GM04503 (cell line): ENCODE results near the gene ACSM2B.
"Not testable (repeated sequence)": the region's sequence is repeated elsewhere in the genome, so short reads cannot be mapped to it uniquely, and the experiment has no call there.

Source experiments
- DNase-seq: peaks from one replicate; pipeline ENCODE4 v3.0.0-alpha.2; 2012; ENCODE audit warnings: low read depth

The ACSM2B gene

DNA sequence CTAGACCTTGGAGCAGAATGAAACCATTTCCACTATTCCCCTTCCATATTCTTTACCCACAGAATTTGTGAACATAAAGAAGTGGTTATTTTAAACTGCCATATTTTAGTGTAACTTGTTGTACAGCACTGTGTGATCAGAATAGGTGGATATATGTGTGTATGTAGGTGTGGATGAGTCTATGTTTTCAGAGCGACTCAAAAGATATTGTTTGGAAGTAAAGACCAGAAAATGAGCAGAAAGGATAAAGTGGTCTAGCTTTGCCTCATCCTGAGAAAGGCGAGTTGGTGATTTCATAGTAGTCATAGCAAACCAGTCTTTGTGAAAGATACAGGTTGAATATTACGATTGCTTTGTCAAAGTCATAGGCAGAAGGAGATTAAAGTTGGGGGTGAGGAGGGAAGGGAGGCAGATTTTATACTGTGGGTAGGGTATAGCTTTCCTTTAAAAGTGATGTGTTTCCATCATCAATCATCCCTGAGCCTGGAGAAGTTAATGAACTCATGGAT, 43.8 kb downstream of the ACSM2B start:
- not testable (repeated sequence) for DNase-seq

DNA sequence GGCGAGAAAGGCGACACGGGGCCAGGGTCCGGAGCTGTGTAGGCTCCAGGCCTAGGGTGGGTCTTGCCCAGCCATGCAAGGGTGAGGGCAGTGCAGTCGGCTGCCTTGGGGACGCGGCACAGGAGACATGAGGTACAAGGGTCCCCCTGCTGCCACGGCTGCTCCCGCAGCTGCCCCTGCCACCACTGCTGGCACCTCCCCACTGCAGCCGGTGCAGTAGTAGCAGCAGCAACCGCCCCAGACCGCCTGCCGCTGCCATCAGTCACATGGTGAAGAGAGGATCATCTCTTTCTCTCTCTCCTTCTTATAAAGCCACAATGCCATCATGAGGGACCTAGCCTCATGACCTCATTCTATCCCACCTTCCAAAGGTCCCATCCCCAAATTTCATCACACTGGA, 44.4 kb downstream of the ACSM2B start:
- DNase-seq = not testable (repeated sequence)

- DNase-seq = no peak
Measured at GRCh38 chr16:20520103-20520502, 56.1 kb downstream of the ACSM2B start.

- DNase-seq = no peak
Measured at GRCh38 chr16:20519231-20519630, 56.9 kb downstream of the ACSM2B start.

GRCh38 chr16:20517149-20517548, 59.0 kb downstream of the ACSM2B start:
- no peak for DNase-seq

- no peak for DNase-seq
Measured at GRCh38 chr16:20515688-20516090, 60.5 kb downstream of the ACSM2B start.

DNA sequence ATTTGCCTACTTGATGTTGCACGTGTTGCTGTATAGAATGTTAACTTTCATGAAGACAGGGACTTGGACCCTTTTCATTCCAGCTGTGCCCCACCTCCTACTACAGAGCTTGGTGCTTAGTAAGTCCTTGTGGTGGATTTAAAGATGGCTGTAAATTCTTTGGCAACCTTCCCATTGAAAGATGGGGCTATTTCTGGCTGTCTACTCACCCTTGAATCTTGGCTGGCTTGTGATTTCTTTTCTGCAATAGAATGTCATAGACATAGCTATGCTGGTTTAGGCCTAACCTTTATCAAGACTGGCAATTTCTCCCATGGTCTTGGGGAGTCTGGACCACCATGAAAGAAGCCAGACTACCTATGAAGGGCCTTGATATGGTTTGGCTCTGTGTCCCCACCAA, 65.8 kb downstream of the ACSM2B start:
- DNase-seq = no peak

- DNase-seq = no peak
Measured at GRCh38 chr16:20507280-20507679, 68.9 kb downstream of the ACSM2B start.

DNA sequence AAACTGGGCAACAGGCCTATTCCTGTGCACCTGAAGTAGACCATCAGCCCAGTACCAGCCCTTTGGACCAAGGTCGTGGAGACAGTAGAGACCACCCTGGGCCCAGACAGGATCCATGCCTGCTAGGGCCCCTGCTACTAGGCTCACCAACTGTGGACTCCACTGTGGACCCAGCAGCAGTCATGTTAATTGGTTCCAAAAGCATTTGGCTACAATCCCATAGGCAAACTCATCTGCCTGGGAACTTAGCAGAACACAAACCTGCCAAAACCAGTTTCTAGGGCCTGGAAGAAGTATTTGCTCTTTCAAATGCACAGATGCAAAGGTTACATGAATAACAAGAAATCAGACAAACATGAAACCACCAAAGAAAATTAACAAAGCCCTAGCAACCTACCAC, 71.7 kb downstream of the ACSM2B start:
- DNase-seq = no peak

- DNase-seq = not testable (repeated sequence)
Measured at GRCh38 chr16:20491448-20491847, 84.7 kb downstream of the ACSM2B start.

DNA sequence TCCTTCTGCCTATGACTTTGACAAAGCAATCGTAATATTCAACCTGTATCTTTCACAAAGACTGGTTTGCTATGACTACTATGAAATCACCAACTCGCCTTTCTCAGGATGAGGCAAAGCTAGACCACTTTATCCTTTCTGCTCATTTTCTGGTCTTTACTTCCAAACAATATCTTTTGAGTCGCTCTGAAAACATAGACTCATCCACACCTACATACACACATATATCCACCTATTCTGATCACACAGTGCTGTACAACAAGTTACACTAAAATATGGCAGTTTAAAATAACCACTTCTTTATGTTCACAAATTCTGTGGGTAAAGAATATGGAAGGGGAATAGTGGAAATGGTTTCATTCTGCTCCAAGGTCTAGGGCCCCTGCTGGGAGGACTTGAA, 85.2 kb downstream of the ACSM2B start:
- not testable (repeated sequence) for DNase-seq
